Neural cell (in vitro differentiated cells): ENCODE results near the gene FCHSD2.

Experiments used
- EP300 ChIP-seq: fragments of 450-650 bp; conservative IDR thresholded peaks from 2 replicates; pipeline ENCODE4 v1.6.1; 2014; ENCODE audit warnings: antibody characterized with exemption, mild to moderate bottlenecking, moderate library complexity; ENCODE audit not compliant: poor library complexity, severe bottlenecking
- EZH2 ChIP-seq: fragments of 200-600, 300-800 bp; shearing (Covaris generic), sonication (generic); IDR thresholded peaks from 2 replicates; pipeline ENCODE4 v1.6.1; 2014; ENCODE audit warnings: antibody characterized with exemption, low read length, borderline replicate concordance, mild to moderate bottlenecking; ENCODE audit not compliant: insufficient read depth, poor library complexity, severe bottlenecking
- MXI1 ChIP-seq: fragments of 450-650 bp; conservative IDR thresholded peaks from 2 replicates; pipeline ENCODE4 v1.6.1; 2014; ENCODE audit warnings: antibody characterized with exemption, mild to moderate bottlenecking; ENCODE audit not compliant: poor library complexity, severe bottlenecking
- POLR2AphosphoS5 ChIP-seq: IDR thresholded peaks from 2 replicates; pipeline ENCODE4 v1.6.1; 2012
- RAD21 ChIP-seq: fragments of 450-650 bp; conservative IDR thresholded peaks from 2 replicates; pipeline ENCODE4 v1.6.1; 2014; ENCODE audit warnings: antibody characterized with exemption, mild to moderate bottlenecking, moderate library complexity
- SMC3 ChIP-seq: fragments of 450-650 bp; conservative IDR thresholded peaks from 2 replicates; pipeline ENCODE4 v1.6.1; 2014; ENCODE audit warnings: antibody characterized with exemption, mild to moderate bottlenecking, moderate library complexity; ENCODE audit not compliant: poor library complexity
- TAF1 ChIP-seq: IDR thresholded peaks from 2 replicates; pipeline ENCODE4 v1.6.1; 2012; ENCODE audit warnings: low read depth
- TF ChIP-seq, protein P1 (sequence below): fragments of 450-650 bp; IDR thresholded peaks from 2 replicates; pipeline ENCODE4 v1.5.1; 2014; ENCODE audit warnings: antibody characterized with exemption, mild to moderate bottlenecking, moderate library complexity; ENCODE audit not compliant: poor library complexity, severe bottlenecking
- TF ChIP-seq, protein P2 (sequence below): IDR thresholded peaks from 2 replicates; pipeline ENCODE4 v1.6.1; 2012; ENCODE audit warnings: borderline replicate concordance

DNA sequence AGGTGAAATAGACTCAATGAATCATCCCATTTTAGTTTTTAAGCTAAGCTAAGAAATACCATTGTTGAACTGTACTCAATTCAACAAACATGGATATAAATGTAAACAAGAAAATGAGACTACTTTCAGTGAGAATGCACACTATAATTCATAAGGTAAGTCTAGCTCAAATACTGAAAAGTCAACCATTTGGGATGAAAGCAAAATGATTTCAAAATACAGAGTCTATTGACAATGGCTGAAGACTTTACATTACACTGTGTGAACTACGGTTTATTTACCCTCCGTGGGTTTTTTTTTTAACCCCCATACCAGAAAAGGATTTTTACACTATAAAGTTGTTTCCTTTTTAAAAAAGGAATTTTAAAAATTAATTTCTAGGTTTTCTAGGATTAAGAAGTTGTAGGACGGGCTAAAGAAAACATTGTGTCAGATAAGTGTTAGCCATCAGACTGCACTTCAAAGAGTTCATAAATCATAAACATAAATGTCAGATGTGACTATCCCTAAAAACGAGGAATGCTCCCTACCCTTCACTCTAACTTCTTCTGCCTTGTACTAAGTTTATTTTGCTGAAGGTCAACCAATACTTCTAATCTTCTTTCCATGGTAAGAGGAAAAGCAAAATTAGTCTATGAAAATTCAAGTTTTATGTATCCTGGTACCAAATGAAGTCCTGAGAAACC is 83.0 kb downstream of the FCHSD2 start:
- TF ChIP-seq, protein P1, sequence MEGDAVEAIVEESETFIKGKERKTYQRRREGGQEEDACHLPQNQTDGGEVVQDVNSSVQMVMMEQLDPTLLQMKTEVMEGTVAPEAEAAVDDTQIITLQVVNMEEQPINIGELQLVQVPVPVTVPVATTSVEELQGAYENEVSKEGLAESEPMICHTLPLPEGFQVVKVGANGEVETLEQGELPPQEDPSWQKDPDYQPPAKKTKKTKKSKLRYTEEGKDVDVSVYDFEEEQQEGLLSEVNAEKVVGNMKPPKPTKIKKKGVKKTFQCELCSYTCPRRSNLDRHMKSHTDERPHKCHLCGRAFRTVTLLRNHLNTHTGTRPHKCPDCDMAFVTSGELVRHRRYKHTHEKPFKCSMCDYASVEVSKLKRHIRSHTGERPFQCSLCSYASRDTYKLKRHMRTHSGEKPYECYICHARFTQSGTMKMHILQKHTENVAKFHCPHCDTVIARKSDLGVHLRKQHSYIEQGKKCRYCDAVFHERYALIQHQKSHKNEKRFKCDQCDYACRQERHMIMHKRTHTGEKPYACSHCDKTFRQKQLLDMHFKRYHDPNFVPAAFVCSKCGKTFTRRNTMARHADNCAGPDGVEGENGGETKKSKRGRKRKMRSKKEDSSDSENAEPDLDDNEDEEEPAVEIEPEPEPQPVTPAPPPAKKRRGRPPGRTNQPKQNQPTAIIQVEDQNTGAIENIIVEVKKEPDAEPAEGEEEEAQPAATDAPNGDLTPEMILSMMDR, result no peak
- TF ChIP-seq EP300, result no peak
- TF ChIP-seq EZH2, result no peak
- TF ChIP-seq TAF1, result no peak
- TF ChIP-seq SMC3, result no peak
- no peak for TF ChIP-seq POLR2AphosphoS5
- no peak for TF ChIP-seq RAD21
- TF ChIP-seq, protein P2, sequence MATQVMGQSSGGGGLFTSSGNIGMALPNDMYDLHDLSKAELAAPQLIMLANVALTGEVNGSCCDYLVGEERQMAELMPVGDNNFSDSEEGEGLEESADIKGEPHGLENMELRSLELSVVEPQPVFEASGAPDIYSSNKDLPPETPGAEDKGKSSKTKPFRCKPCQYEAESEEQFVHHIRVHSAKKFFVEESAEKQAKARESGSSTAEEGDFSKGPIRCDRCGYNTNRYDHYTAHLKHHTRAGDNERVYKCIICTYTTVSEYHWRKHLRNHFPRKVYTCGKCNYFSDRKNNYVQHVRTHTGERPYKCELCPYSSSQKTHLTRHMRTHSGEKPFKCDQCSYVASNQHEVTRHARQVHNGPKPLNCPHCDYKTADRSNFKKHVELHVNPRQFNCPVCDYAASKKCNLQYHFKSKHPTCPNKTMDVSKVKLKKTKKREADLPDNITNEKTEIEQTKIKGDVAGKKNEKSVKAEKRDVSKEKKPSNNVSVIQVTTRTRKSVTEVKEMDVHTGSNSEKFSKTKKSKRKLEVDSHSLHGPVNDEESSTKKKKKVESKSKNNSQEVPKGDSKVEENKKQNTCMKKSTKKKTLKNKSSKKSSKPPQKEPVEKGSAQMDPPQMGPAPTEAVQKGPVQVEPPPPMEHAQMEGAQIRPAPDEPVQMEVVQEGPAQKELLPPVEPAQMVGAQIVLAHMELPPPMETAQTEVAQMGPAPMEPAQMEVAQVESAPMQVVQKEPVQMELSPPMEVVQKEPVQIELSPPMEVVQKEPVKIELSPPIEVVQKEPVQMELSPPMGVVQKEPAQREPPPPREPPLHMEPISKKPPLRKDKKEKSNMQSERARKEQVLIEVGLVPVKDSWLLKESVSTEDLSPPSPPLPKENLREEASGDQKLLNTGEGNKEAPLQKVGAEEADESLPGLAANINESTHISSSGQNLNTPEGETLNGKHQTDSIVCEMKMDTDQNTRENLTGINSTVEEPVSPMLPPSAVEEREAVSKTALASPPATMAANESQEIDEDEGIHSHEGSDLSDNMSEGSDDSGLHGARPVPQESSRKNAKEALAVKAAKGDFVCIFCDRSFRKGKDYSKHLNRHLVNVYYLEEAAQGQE, result no peak
- no peak for TF ChIP-seq MXI1
